HG03469 (cell line): ENCODE measurements around the gene SDE2.
"Not testable (repeated sequence)": the region's sequence is repeated elsewhere in the genome, so short reads cannot be mapped to it uniquely, and the experiment has no call there.

ENCODE experiments used
- ATAC-seq: cut with Tn5 transposase; IDR thresholded peaks from one replicate; pipeline ENCODE4 v1.9.1; 2021; ENCODE audit warnings: mild to moderate bottlenecking, moderate library complexity, moderate number of reproducible peaks; ENCODE audit not compliant: unreplicated experiment

The SDE2 gene

DNA sequence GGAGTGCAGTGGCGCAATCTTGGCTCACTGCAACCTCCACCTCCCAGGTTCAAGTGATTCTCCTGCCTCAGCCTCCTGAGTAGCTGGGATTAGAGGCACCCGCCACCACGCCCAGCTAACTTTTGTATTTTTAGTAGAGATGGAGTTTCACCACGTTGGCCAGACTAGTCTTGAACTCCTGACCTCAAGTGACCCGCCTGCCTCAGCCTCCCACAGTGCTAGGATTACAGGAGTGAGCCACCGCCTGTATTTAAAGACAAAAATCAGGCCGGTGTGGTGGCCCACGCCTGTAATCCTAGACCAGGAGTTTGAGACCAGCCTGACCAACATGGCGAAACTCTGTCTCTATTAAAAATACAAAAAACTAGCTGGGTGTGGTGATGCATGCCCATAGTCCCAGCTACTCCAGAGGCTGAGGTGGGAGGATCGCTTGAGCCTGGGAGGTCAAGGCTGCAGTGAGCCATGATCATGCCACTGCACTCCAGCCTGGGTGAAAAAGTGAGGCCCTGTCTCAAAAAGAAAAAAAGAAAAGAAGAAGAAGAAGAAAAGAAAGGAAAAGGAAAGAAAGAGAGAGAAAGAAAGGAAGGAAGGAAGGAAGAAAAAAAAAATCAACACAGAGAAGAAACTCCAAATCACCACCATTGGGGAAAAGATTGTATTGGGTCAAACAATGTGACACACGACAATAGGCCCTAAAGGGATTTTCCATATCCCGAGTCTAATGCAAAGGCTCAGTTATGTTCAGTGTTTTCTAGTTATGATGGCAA lies 8.2 kb upstream of the SDE2 start:
- ATAC-seq = not testable (repeated sequence)

DNA sequence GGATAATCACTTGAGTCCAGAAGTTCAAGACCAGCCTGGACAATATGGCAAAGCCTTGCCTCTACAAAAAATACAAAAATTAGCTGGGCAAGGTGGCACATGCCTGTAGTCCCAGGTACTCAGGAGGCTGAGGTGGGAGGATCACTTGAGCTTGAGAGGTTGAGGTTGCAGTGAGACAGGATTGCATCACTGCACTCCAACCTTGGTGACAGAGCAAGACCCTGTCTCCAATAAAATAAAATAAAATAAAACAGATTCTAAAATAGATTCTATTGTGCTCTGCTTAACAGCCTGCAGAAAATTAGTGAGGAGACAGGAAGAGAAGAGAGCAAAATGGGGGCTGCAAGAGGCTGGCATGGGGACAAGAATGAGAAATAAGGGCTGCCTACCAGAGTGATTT lies 7.5 kb upstream of the SDE2 start:
- no peak for ATAC-seq

- no peak for ATAC-seq
Measured at GRCh38 chr1:226004396-226004795, 5.3 kb upstream of the SDE2 start.

- ATAC-seq = no peak
Measured at GRCh38 chr1:226003502-226004170, 4.5 kb upstream of the SDE2 start.

GRCh38 chr1:226002667-226003501 lies 3.7 kb upstream of the SDE2 start:
- no peak for ATAC-seq

DNA sequence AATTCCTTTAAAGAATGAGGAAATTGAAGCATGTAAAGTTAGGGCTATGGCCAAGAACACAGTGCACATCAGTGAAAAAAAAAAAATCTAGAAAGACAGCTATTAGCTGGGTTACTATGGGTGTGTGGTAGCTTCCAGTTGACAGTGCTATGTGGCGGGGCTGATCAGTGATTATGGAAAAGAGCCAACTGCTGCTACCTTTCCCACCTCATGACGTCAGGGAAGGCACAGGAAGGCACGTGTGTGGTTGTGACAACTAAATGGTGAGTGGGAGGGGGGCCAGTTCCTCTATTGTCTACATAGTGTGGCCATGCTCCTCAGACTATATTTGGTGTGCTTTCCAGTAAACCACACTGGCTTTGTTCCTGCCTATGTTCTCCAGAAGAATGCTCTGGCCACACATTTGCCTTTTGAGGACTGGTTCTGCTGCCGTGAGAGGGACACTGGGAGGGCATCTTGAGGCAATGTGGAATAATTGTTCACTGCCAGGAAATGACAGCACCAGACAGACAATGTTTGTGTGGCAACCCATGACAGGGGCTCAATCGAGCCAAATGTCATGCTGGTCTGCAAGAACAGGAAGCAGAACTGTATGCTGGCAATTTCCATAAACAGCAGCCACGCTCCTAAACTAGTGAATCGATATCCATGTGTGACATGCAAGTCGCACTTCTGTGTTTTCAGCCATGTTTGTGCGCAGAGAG lies 3.0 kb upstream of the SDE2 start:
- no peak for ATAC-seq

GRCh38 chr1:226001088-226001487 lies 1.9 kb upstream of the SDE2 start:
- no peak for ATAC-seq

- not testable (repeated sequence) for ATAC-seq
Measured at GRCh38 chr1:226000493-226001081, 1.4 kb upstream of the SDE2 start.

- peak; percentile 23 for ATAC-seq
Measured at GRCh38 chr1:225999912-226000337, 782 bp upstream of the SDE2 start.

DNA sequence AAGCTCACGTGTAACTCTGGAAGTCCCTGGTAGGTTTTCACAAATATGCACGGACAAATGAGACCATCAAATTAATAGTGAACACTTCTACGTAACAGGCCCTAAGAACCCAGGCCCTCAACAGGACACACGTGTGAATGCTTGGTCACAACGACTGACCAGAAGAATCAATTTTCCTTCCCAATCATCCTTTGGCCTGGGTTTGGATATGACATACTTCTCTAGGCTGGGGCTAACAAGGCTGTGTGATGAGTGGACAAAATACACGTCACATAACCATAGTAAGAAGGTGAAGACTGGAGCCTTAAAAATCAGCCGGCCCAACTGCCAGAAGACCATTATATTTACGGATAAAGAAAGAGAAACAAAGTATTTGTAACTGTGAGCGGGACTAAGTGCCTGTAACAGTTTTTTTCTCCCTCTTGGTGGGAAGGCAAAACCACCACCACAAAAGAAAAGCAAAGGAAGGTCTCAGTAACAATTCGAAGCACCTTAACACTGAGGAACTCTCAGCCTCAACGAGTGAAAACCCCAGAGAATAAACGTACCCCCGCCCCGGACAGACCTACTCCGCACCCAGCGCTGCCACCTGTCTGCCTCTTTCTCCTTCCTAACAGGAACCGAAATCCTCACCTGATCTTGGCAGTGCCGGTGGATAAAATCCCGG lies 450 bp downstream of the SDE2 start:
- ATAC-seq = no peak

DNA sequence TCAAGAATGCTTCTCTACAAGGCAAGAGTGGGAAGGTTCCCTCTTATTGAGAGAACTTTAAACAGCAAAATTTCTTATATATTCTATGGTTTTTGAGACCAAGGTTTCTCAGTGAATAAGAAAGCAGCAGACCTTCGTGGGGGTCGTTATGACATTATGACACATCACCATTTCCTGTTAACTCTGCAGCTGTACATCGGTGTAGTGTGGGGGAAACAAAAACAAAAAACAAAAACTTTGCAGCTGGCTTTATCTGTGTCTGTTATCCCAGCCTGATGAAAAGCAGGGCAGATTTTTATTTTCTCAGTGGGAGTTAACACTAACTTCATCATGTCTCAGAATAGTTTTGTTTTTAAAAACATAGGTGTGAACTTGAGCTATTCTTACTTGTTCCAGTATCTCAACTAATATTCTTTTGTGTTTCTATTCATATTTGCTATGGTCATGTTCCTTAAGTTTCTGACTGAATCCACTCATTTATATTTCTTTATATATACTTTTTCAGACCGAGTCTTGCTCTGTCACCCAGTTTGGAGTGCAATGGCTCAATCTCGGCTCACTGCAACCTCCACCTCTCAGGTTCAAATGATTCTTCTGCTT lies 2.1 kb downstream of the SDE2 start:
- ATAC-seq = no peak

DNA sequence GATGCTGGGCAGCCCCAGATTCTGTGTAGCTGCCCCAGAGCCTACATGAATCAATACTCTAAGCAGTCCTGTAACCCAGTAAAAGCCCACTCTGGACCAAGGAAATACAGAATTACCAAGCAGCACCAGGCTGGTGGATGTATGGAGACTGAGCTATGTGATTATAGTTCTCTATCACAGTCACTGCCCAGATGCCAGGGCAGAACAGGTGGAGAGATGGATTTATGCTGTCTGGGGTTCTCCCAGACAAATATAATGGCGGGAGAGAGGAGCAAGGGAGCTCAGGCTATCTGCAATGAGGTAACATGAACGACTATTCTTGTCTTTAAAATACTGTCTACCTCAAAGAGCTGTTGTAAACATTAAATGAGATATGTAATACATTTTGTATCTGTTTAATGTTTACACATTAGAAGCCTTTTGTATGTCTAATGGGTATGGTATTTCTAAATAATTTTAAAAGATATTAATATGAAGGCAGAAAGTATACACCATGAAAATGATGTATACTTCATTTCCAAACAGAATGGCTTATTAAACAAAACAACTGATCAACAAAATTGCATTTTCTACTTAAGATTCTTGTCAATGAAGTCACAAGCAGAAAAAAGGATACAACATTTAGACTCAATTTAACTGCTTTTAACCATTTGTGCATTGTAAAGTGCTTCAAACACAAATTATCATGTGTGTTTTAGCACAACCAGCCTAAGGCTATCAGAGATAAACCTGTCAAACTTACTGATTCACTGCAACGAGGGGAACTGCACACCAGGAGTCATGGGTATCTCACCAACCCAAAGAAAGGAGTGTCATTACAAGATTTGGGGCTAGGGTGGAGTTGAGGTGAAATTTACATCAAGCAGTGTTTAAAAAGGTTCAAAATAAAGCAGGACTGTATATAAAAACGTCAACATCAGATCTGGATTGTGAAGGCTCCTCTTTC lies 3.0 kb downstream of the SDE2 start:
- ATAC-seq = no peak

DNA sequence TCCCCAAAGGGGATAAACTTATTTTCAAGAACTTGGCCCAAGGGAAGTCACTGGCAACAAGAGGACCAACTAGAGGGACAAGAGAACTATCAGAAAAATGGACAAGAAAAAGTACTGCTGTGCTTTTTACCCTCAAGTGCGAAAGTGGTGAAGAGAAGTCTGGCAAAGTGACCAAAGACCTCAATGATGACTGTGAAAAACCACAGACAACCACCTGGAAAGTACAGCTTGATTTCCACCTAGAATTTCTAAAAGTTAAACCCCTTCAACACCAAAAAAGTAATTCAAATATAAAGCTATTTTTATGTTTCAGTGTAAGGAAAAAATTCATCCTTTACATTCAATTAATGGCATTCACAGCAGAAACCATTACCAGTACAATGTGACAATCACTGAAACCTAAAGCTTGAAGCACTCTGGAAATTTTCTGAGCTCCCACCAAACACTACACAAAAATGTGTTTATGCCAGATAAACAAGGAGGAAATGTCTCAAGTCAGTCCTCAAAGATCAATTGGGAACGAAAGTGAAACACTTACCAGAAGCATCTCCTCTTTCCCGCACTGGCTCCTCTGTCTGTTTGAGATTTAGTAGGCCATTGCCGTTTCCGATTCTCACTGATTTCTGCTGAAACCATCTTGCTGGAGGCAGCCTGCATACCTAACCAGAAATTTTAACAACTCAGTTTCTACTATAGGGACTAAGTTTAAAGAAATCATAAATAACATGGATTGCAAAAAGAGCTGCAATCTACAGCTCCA lies 8.3 kb downstream of the SDE2 start:
- ATAC-seq = no peak

DNA sequence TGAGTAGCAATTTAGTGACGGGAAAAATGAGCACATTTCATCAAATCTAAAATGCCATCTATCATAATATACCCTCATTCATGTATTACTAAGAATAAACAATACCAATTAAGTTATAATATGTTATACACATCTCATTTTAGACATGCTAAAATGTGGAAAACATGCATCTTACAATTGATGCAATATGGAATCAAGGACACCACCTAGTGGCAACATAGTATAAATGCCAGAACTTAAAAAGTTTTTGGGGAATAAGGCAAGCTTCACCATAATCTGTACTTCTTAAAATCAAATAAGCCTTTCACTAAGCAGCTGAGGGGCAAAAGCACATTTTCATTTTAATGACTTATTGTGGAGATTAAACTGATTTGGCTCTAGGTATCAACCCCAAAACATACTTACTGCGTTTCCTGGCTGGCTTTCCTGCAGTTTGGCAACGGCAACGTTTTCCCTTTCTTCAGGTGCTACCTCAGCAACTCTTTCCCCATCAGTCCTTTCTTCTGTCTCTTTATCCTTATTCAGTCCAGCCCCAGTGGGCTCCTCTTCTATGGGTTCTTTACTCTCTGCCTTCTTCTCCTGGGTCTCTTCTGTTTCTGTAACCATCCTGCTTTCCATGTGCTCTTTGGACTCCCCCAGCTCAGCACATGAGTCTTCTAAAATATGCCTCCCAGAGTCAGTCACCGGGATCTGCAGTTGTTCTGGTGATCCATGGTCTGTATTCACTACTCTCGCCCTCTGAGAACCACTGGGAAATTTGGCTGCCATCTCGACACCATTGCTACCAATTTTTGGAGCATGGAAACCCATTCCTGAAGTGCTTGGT lies 11.4 kb downstream of the SDE2 start:
- no peak for ATAC-seq

- no peak for ATAC-seq
Measured at GRCh38 chr1:225981714-225982113, 17.4 kb downstream of the SDE2 start.

- ATAC-seq = no peak
Measured at GRCh38 chr1:225980005-225980836, 18.9 kb downstream of the SDE2 start.
